Activated CD8-positive, alpha-beta memory T cell treated with anti-CD3 and anti-CD28 coated beads, Interleukin-2, amount 50 U/mL, for 4 hours (primary cell): ENCODE data around the gene PAX5.

Experiments used
- DNase-seq: peaks from one replicate; pipeline ENCODE4 v3.0.0-alpha.2; 2020

Gene PAX5

GRCh38 chr9:36956908-36957307 is 77.2 kb downstream of the PAX5 start:
- no peak for DNase-seq

- DNase-seq: no peak
Measured at GRCh38 chr9:36950389-36950788, 83.7 kb downstream of the PAX5 start.

GRCh38 chr9:36949466-36949865 is 84.6 kb downstream of the PAX5 start:
- DNase-seq: no peak

GRCh38 chr9:36948051-36948450 is 86.0 kb downstream of the PAX5 start:
- DNase-seq: no peak

- no peak for DNase-seq
Measured at GRCh38 chr9:36946653-36947052, 87.4 kb downstream of the PAX5 start.

- no peak for DNase-seq
Measured at GRCh38 chr9:36945999-36946398, 88.1 kb downstream of the PAX5 start.

- DNase-seq: no peak
Measured at GRCh38 chr9:36942891-36943290, 91.2 kb downstream of the PAX5 start.

GRCh38 chr9:36941441-36941840 is 92.6 kb downstream of the PAX5 start:
- no peak for DNase-seq

- no peak for DNase-seq
Measured at GRCh38 chr9:36940881-36941280, 93.2 kb downstream of the PAX5 start.

- DNase-seq: no peak
Measured at GRCh38 chr9:36940500-36940853, 93.6 kb downstream of the PAX5 start.

- DNase-seq: no peak
Measured at GRCh38 chr9:36939655-36940499, 94.2 kb downstream of the PAX5 start.

- no peak for DNase-seq
Measured at GRCh38 chr9:36939214-36939613, 94.9 kb downstream of the PAX5 start.

GRCh38 chr9:36938617-36939016 is 95.5 kb downstream of the PAX5 start:
- DNase-seq: no peak

- no peak for DNase-seq
Measured at GRCh38 chr9:36937951-36938350, 96.1 kb downstream of the PAX5 start.

- no peak for DNase-seq
Measured at GRCh38 chr9:36937346-36937745, 96.7 kb downstream of the PAX5 start.

- DNase-seq: no peak
Measured at GRCh38 chr9:36936498-36936831, 97.6 kb downstream of the PAX5 start.

GRCh38 chr9:36935768-36936497 is 98.1 kb downstream of the PAX5 start:
- DNase-seq: no peak

- DNase-seq: no peak
Measured at GRCh38 chr9:36935332-36935731, 98.7 kb downstream of the PAX5 start.

GRCh38 chr9:36934478-36935065 is 99.5 kb downstream of the PAX5 start:
- no peak for DNase-seq

GRCh38 chr9:36933676-36934215 is 100.3 kb downstream of the PAX5 start:
- DNase-seq: no peak

- no peak for DNase-seq
Measured at GRCh38 chr9:36932198-36932597, 101.9 kb downstream of the PAX5 start.

GRCh38 chr9:36930941-36931340 is 103.1 kb downstream of the PAX5 start:
- DNase-seq: no peak

GRCh38 chr9:36929350-36929675 is 104.8 kb downstream of the PAX5 start:
- no peak for DNase-seq
